HG03432 (cell line): ENCODE results near the gene NUB1.
A peak's percentile ranks its signal among the peaks of the same experiment; 100 is the strongest.

Experiments used
- ATAC-seq: cut with Tn5 transposase; IDR thresholded peaks from one replicate; pipeline ENCODE4 v1.9.1; 2021; ENCODE audit warnings: mild to moderate bottlenecking, moderate library complexity; ENCODE audit not compliant: unreplicated experiment

Gene NUB1

DNA sequence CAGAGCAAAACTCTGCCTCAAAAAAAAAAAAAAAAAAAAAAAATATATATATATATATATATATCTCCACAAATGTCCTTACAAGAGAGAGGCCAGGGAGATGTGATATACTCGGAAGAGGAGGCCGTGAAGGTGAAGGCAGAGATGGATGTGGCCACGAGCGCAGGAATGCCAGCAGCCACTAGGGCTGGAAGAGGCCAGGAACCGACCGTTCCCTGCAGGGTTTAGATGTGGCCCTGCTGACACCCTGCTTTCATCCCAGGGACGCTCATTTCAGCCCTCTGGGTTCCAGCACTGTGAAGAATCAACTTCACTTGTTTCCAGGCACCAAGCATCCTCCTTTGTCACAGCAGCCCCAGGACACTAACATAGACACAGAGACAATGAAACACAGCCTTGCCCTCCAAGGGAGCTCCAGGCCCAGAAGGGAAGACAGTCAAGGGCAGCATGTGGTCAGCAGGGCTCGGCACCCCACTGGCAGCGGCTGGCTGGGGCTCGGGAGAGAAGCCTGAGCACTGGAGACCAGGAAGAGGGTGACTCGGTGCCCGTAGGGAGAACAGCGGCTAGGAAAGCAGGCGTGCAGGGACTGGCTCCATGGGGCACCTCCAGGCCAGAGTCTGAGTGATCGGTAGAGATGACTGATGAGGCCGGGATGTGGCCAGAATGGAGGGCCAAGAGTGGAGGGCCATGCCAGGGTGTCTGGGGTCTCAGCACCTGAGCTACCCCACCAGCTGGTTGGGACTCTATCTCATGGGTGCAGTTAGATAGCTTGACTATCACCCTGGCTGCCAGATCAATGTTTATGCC, 60.6 kb downstream of the NUB1 start:
- no peak for ATAC-seq

GRCh38 chr7:151403764-151404163, 62.2 kb downstream of the NUB1 start:
- no peak for ATAC-seq

- no peak for ATAC-seq
Measured at GRCh38 chr7:151404216-151405011, 62.8 kb downstream of the NUB1 start.

- no peak for ATAC-seq
Measured at GRCh38 chr7:151405056-151405455, 63.4 kb downstream of the NUB1 start.

DNA sequence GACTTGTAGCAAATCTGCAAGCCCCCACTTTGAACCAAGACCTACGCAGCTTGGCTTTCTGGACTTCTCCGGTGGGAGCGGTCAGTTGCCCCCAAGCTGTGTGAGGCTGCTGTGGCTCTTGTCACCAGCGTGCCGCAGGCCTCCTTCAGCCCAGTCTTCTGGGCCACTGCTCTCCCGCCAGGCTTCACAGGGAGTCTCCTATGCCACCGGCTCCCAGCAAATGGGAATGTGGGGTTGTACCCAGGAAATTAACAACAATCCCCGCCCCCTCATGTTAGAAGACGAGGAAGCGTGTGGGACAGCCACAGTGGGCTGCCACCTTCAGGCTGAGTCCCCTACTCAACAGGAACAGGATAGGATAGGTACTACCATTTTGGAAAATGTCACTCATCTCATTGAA, 64.0 kb downstream of the NUB1 start:
- no peak for ATAC-seq

DNA sequence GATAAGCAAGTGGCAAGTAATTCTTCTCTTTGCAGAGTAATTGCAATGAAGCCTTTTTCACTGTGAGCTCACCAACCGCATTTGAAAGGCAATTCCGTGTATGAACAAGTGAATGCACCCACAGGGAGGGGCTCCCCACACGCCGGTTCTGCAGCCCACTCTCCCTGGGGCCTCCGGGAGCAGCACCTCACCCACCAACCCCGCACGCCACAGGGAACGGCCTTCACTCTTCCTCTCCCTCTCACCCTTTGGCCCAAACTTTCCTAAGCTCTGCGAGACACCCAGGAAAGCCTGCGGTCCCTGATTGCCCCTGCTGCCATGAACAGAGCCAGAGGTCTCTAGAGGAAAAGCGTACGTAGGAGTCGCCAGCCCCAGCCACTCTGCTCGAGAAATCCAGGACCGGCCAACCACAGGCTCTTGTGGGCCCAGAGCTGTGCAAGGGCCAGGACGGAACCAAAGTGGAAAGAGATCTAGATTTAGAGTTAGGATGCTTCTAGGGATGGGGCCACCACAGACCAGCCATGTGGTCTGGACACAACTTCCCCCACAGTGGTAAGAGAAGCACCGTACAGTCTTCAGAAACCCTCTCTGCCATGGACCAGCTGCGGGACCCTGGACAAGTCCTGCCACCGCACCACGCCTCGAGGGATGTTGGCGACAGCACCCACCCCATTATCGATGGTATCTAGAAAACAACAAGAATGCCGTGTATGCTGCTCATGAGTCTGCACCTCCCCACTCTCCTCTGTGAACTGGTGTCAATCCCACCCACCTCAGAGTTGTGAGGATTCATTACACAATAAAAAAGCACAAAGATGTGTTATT, 64.7 kb downstream of the NUB1 start:
- ATAC-seq = no peak

DNA sequence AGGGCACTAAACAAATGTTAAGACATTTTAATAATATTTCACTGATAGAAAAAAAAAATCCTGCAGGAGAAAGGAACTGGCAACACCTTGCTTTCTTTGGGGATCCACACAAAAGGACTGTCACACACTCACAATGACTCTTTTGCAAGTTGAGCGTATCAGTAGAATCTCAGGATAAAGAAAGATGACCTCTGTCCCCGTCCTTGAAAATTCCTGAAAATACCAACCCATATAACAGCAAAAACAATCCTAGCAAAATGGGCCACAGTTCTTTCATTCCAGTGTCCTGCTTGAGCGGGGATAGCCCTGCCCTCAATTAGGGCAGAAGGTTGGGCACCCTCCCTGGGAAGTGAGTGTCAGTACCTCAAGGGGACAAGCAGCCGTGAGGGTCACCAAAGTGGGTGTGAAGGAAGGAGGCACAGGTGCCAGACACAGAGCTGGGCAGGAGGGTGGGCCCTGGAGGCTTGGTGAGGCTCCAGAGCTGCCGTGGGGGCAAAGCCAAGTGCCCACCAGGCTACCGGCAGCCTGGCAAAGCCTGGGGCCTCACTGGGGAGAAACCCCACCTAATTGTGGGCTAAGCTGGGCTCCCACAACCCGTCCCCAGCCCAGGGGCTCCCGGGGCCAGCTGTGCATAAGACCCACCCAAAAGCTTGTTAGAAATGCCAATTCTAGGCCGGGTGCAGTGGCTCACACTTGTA, 65.4 kb downstream of the NUB1 start:
- ATAC-seq = no peak

DNA sequence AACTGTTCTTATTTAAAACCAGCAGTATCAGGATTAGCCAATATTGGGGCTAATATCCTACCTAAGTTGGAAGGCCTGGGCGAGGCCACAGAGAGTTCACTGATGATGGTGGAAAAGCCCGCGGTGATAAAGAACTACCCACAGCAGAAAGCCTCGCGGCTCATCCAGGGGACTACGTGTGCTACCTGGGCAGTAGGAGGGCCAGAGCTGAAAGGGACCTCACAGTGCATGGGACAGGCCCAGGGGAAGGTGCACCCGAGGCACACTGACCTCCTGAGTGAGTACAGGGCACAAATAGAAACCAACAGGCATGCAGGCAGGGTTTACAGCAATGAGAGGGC, 66.9 kb downstream of the NUB1 start:
- ATAC-seq = no peak

- ATAC-seq = peak; percentile 63
Measured at GRCh38 chr7:151408839-151409666, 67.4 kb downstream of the NUB1 start.

- no peak for ATAC-seq
Measured at GRCh38 chr7:151409667-151410404, 68.2 kb downstream of the NUB1 start, which contains the start of gene WDR86. WDR86 (minus strand) TSS chr7:151410038; CDS start chr7:151409589, 449 bp downstream.

DNA sequence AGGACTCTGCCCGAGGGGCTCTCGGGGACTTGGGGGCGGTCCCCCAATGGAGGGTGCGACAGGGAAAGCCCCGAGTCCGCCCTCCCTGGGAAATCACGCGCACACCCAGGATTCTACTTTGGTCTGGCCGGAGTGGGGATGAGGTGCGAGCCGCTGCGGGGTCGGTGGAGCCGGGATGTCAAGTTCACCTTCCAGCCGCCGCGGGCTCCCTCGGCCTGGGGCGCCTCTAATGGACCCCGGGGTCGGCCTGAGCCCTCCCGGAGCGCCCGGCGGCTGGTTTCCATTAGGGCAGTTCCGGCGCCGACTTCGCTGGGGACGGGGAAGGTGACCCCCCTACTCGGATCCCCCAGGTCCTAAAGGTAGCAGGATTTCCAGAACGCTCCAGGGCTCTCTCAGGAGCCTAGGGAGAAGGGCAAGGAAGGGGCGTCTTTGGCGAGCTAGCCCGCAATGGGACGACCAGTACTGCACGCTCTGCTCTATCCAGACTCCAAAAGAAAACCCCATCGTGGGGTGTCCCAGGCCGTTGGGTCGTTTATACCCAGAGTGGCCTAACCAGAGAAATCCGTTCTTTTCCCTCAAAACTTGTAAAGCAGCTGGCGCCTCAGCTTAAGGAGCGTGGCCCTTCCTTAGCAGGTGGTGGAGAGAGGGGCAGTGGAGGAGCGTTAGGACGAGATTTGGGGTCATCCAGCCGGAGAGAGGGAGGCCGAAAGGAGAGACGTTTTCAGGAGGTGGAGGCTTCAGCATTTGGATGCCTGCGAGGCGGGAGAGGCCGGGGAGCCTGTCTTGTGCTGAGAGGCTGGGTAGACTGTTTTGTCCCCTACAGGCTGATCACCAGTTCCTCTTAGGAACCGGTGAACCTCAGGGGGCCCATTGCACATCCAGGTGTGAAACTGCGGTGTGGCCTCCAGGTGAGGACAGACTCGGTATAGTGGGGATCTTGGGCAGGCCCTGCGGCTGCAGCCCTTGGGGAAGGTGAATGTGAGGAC, 69.1 kb downstream of the NUB1 start:
- no peak for ATAC-seq

GRCh38 chr7:151411551-151411950, 69.9 kb downstream of the NUB1 start:
- no peak for ATAC-seq

DNA sequence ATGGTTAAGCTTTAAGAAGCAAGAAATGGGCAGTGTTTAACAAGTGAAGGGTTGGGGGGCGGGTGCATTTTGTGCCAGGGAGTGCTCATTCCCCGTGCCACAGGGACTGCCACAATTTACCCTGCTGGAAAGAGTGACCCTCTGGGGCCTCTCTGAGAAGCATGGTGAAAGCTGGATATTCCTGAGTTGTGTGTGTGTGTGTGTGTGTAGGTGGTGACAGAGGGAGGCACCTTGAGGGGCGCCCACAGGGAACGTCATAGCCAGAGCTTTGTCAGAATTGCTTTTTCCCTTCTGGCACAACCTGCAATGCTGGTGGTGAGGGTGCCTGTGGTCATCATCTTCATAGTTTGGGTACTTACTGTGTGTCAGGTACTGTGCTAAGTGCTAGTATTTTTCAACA, 70.7 kb downstream of the NUB1 start:
- no peak for ATAC-seq

DNA sequence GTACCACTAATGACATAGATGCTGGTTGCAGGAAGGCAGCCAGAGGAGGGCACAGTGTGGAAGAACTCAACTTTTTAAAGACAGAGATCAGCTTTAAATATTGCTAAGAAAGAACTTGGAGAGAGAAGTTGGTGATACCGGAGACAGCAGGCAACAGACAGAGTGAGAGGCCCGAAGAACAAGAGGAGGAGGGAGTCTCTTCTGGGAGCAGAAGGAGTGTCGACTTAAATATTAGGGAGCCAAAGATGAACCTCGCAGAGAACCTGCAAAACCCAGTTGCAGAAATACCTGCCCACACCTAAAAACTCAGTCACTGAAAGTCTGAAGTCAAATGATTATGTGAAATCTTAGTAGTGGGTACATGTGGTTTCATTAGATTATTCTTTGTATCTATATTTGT, 71.6 kb downstream of the NUB1 start:
- no peak for ATAC-seq

GRCh38 chr7:151415375-151416105, 73.9 kb downstream of the NUB1 start:
- ATAC-seq = no peak

GRCh38 chr7:151416112-151416940, 74.7 kb downstream of the NUB1 start:
- no peak for ATAC-seq

DNA sequence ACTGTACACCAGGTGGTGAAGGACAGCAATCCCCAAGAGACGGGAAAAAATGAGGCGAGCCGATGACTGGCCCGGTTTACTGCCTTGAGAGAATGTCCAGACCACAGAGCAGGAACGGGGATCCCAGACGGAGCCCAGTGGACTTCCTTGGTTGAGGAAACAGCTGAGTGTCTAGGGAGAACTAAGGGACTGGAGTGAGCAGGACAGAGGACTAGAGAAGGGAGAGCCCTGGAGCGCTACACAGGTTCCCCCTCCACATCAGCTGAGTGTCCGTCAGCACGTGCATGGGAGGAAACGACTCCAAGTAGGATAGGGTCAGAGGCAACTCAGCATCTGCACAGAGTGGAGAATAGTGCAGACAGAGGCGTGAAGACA, 75.3 kb downstream of the NUB1 start:
- no peak for ATAC-seq
